Parietal lobe (tissue), 1 donor: ENCODE results near the gene CITED4. TPM values are rescaled to one million over a fixed set of nuclear protein-coding genes. Genes with fewer than 3 reads are reported as not detected.

Experiments
- total RNA-seq: library from RNA; depleted of rRNA; stranded (reverse); fragments of >200 nt; gene quantifications from one replicate; pipeline ENCODE4 v1.2.3, GENCODE V29; 2014

The CITED4 gene
- total RNA-seq = 0.63 TPM

DNA sequence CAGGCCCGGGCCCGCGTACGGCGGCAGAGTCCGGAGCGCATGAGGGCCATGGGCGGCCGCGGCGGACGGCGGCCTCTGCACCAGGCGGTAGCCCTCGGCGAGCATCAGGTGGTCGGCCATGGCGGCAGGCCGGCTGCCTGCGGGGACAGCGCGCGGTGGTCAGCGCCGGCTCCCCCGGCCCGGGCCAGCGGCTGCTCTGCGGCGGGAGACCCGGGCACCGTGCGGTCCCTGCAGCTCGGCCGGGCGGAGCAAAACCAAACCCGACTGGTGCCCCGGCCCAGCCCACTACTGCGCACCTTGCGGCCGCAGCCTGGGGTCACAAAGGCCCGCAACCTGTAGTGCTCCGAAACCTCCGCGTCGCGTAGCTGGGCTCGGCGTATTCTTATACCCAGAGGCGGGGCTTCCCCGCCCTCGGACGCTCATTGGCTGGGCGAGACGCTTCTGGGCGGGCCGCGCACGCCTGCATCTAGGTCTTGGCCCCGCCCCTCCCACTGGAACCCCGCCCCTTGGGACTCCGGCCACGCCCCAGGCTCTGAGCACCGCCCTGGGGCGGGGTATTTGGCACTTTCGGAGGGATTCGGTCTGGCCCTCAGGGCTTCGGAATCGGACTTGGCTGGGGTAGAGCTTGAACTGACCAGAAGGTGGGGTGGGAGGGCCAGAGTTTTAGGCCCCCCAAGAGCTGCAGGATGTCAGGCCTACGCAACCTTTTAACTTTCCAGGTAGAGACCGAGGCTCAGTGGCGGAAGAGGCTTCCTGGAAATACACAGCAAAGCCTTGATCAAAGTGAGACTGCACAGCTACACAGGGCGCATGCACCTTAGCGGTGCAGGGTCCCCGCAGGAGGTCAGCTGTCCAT is at the start of gene CITED4:
Gene CITED4 (minus strand): TSS at position 356 of the 856 bp plus-strand sequence. CDS start 236 bp downstream, at position 120.

Other genes starting within 250 kb of the CITED4 start
- 31.9 TPM for gene RIMS3, start 196.7 kb downstream of the CITED4 start, total RNA-seq
- 41.3 TPM for gene NFYC, start 170.7 kb downstream of the CITED4 start, total RNA-seq
- 1.9 TPM for gene KCNQ4, start 78.6 kb downstream of the CITED4 start, total RNA-seq
- gene CTPS1, start 117.3 kb upstream of the CITED4 start, total RNA-seq = 22.8 TPM
- gene SLFNL1, start 159.4 kb upstream of the CITED4 start, total RNA-seq = 4.4 TPM